H1 (cell line): ENCODE data around the gene KLK5. TPM values are rescaled to one million over a fixed set of nuclear protein-coding genes. Genes with fewer than 3 reads are reported as not detected.

Source experiments
- CTCF ChIA-PET: fragments of 300-600 bp; sonication (Branson Sonifier 250); formaldehyde crosslinking; loops from one replicate; lab custom pipeline; 2021; ENCODE audit not compliant: partially characterized antibody; lab: Charles Lee
- POLR2A ChIA-PET: fragments of 300-600 bp; sonication (Branson Sonifier 250); formaldehyde crosslinking; loops from one replicate; lab custom pipeline; 2021; ENCODE audit warnings: inconsistent platforms; ENCODE audit not compliant: partially characterized antibody; lab: Charles Lee
- DNase-seq, 2 experiments: peaks; one replicate each; pipeline versions ENCODE4 v3.0.0 to v3.0.0-alpha.2; 2010 to 2022; ENCODE audit warnings: low spot score in 2 of 2, low read depth in 1 of 2, mixed read lengths in 1 of 2
- FAIRE-seq: peaks from 2 replicates; lab custom pipeline; 2011; peaks lifted over from hg19 to GRCh38; lab: Jason Lieb, UNC
- H2AFZ ChIP-seq: 2 replicates; pipeline ENCODE4 v1.8.1; 2012; ENCODE audit warnings: low read length, inconsistent platforms
- H2AK5ac ChIP-seq: 2 replicates; pipeline ENCODE4 v1.6.1; 2013; ENCODE audit warnings: low read depth, low read length
- H2BK120ac ChIP-seq: replicated peaks from 2 replicates; pipeline ENCODE3; 2013; ENCODE audit warnings: low read depth, low read length, inconsistent platforms
- H2BK12ac ChIP-seq: 2 replicates; pipeline ENCODE4 v1.6.1; 2013; ENCODE audit warnings: low read depth, low read length
- H2BK15ac ChIP-seq: 2 replicates; pipeline ENCODE4 v1.6.1; 2013; ENCODE audit warnings: low read length
- H2BK20ac ChIP-seq: 2 replicates; pipeline ENCODE4 v1.6.1; 2013; ENCODE audit warnings: low read length
- H2BK5ac ChIP-seq: 2 replicates; pipeline ENCODE4 v1.6.1; 2013; ENCODE audit warnings: low read depth, low read length
- H3K14ac ChIP-seq: 2 replicates; pipeline ENCODE4 v1.6.1; 2013; ENCODE audit warnings: inconsistent platforms; ENCODE audit not compliant: insufficient read length
- H3K18ac ChIP-seq: 2 replicates; pipeline ENCODE4 v1.6.1; 2013; ENCODE audit warnings: low read length; ENCODE audit errors: extremely low read depth
- H3K23ac ChIP-seq: 2 replicates; pipeline ENCODE4 v1.6.1; 2013; ENCODE audit warnings: inconsistent platforms; ENCODE audit not compliant: insufficient read length
- H3K23me2 ChIP-seq: 2 replicates; pipeline ENCODE4 v1.6.1; 2013; ENCODE audit warnings: low read depth, low read length
- H3K27ac ChIP-seq: 2 replicates; pipeline ENCODE4 v1.6.1; 2011; ENCODE audit warnings: low read depth, low read length, inconsistent platforms
- H3K27me3 ChIP-seq, 4 experiments: replicated peaks in 1 of 4; 1 replicate in 1 of 4; 2 replicates in 3 of 4; pipeline versions ENCODE4 v1.6.1 to v1.8.1; 2011 to 2013; ENCODE audit warnings: low read length in 3 of 4, mild to moderate bottlenecking in 3 of 4, inconsistent platforms in 2 of 4, mixed read lengths in 2 of 4, moderate library complexity in 1 of 4; ENCODE audit not compliant: control insufficient read depth in 3 of 4, insufficient read depth in 3 of 4; ENCODE audit errors: extremely low read depth in 1 of 4
- H3K36me3 ChIP-seq, 4 experiments: 2 replicates each; pipeline versions ENCODE4 v1.6.1 to v1.8.1; 2011 to 2013; ENCODE audit warnings: mild to moderate bottlenecking in 4 of 4, low read length in 3 of 4, moderate library complexity in 2 of 4, control low read depth in 1 of 4, inconsistent platforms in 1 of 4; ENCODE audit not compliant: insufficient read depth in 4 of 4, control insufficient read depth in 2 of 4
- H3K4ac ChIP-seq: replicated peaks from 2 replicates; pipeline ENCODE3; 2013; ENCODE audit warnings: low read length, low read depth, mixed read lengths, inconsistent platforms; ENCODE audit not compliant: insufficient read length
- H3K4me1 ChIP-seq, 4 experiments: replicated peaks in 1 of 4; 1 replicate in 1 of 4; 2 replicates in 3 of 4; pipeline versions ENCODE4 v1.6.1 to v1.8.1; 2011 to 2013; ENCODE audit warnings: low read length in 3 of 4, inconsistent platforms in 2 of 4, mixed read lengths in 1 of 4; ENCODE audit not compliant: insufficient read depth in 4 of 4, control insufficient read depth in 3 of 4
- H3K4me2 ChIP-seq, 2 experiments: 2 replicates each; pipeline versions ENCODE4 v1.6.1 to v1.8.1; 2011 to 2013; ENCODE audit warnings: low read depth in 2 of 2, low read length in 2 of 2, control low read depth in 1 of 2, inconsistent platforms in 1 of 2, mild to moderate bottlenecking in 1 of 2; ENCODE audit not compliant: insufficient read depth in 1 of 2
- H3K4me3 ChIP-seq, 4 experiments: fragments of 200-600, 300-600 bp in 1 of 4; sonication (generic), shearing (Covaris generic), sonication (Bioruptor Twin) in 1 of 4; 2 replicates each; pipeline versions ENCODE4 v1.5.1 to v1.8.1; 2011 to 2016; ENCODE audit warnings: low read length in 4 of 4, low read depth in 3 of 4, control low read depth in 2 of 4, inconsistent platforms in 2 of 4, mild to moderate bottlenecking in 2 of 4, mixed read lengths in 1 of 4, moderate library complexity in 1 of 4; ENCODE audit not compliant: insufficient read depth in 2 of 4; ENCODE audit errors: extremely low read depth in 1 of 4
- H3K56ac ChIP-seq: replicated peaks from 2 replicates; pipeline ENCODE3; 2013; ENCODE audit warnings: low read depth, mild to moderate bottlenecking, mixed read lengths, low read length, inconsistent platforms; ENCODE audit not compliant: insufficient read length
- H3K79me1 ChIP-seq: 2 replicates; pipeline ENCODE4 v1.6.1; 2013; ENCODE audit warnings: low read depth, low read length, control low read depth
- H3K79me2 ChIP-seq, 2 experiments: 2 replicates each; pipeline versions ENCODE4 v1.6.1 to v1.8.1; 2012 to 2013; ENCODE audit warnings: low read length in 2 of 2, mild to moderate bottlenecking in 2 of 2, inconsistent platforms in 1 of 2; ENCODE audit not compliant: insufficient read depth in 2 of 2, control insufficient read depth in 1 of 2
- H3K9ac ChIP-seq, 4 experiments: replicated peaks in 1 of 4; 1 replicate in 1 of 4; 2 replicates in 3 of 4; pipeline versions ENCODE4 v1.6.1 to v1.8.1; 2011 to 2013; ENCODE audit warnings: low read depth in 3 of 4, low read length in 3 of 4, control low read depth in 2 of 4, mild to moderate bottlenecking in 2 of 4, moderate library complexity in 2 of 4, inconsistent platforms in 1 of 4; ENCODE audit errors: extremely low read depth in 1 of 4
- H3K9me3 ChIP-seq, 2 experiments: 2 replicates each; pipeline versions ENCODE4 v1.6.1 to v1.8.1; 2012 to 2013; ENCODE audit warnings: mild to moderate bottlenecking in 2 of 2, moderate library complexity in 2 of 2, control low read depth in 1 of 2, inconsistent platforms in 1 of 2, low read depth in 1 of 2, low read length in 1 of 2, mixed read lengths in 1 of 2; ENCODE audit not compliant: insufficient read depth in 2 of 2
- H4K20me1 ChIP-seq, 2 experiments: replicated peaks in 1 of 2; 2 replicates each; pipeline versions ENCODE3 to v1.8.1; 2011 to 2013; ENCODE audit warnings: inconsistent platforms in 2 of 2, low read length in 2 of 2, mild to moderate bottlenecking in 1 of 2; ENCODE audit not compliant: insufficient read depth in 2 of 2, control insufficient read depth in 1 of 2
- H4K5ac ChIP-seq: 2 replicates; pipeline ENCODE4 v1.6.1; 2013; ENCODE audit warnings: low read length, low read depth, mixed read lengths, inconsistent platforms; ENCODE audit not compliant: insufficient read length
- H4K8ac ChIP-seq: 2 replicates; pipeline ENCODE4 v1.8.0; 2013; ENCODE audit warnings: mild to moderate bottlenecking, moderate library complexity, low read length, inconsistent platforms; ENCODE audit not compliant: insufficient read depth; ENCODE audit errors: extremely low read depth
- H4K91ac ChIP-seq: replicated peaks from 2 replicates; pipeline ENCODE3; 2013; ENCODE audit warnings: low read length, mixed read lengths, inconsistent platforms; ENCODE audit not compliant: insufficient read length
- BRCA1 ChIP-seq: IDR thresholded peaks from 2 replicates; pipeline ENCODE4 v1.6.1; 2012; ENCODE audit warnings: low read depth, low read length, improper control_type of control experiment
- EZH2 ChIP-seq: fragments of 200-600 bp; sonication (generic); IDR thresholded peaks from 2 replicates; pipeline ENCODE4 v1.7.1; 2012; ENCODE audit warnings: low read depth, mild to moderate bottlenecking, moderate library complexity, low read length, inconsistent platforms; ENCODE audit not compliant: severe bottlenecking
- GTF2F1 ChIP-seq: IDR thresholded peaks from 2 replicates; pipeline ENCODE4 v1.6.1; 2012; ENCODE audit warnings: low read depth, low read length, improper control_type of control experiment, borderline replicate concordance
- HDAC2 ChIP-seq, 2 experiments: fragments of 300-600 bp in 1 of 2; sonication (generic) in 1 of 2; IDR thresholded peaks; 2 replicates each; pipeline ENCODE4 v1.6.1; 2011 to 2012; ENCODE audit warnings: low read depth in 2 of 2, low read length in 2 of 2, mild to moderate bottlenecking in 2 of 2, moderate library complexity in 2 of 2, borderline replicate concordance in 1 of 2, inconsistent platforms in 1 of 2
- POLR2A ChIP-seq, 2 experiments: IDR thresholded peaks; 1 replicate in 1 of 2; 2 replicates in 1 of 2; pipeline ENCODE4 v1.6.1; 2011; ENCODE audit warnings: low read depth in 2 of 2, low read length in 2 of 2, mild to moderate bottlenecking in 2 of 2; ENCODE audit errors: control extremely low read depth in 1 of 2
- SAP30 ChIP-seq: fragments of 300-600 bp; sonication (generic); IDR thresholded peaks from 2 replicates; pipeline ENCODE4 v1.7.1; 2012; ENCODE audit warnings: low read length, moderate library complexity, mild to moderate bottlenecking, inconsistent platforms; ENCODE audit not compliant: insufficient read depth, insufficient replicate concordance
- SP1 ChIP-seq: IDR thresholded peaks from 2 replicates; pipeline ENCODE4 v1.6.1; 2011; ENCODE audit warnings: low read depth, low read length
- SRF ChIP-seq: IDR thresholded peaks from 2 replicates; pipeline ENCODE4 v1.6.1; 2011; ENCODE audit warnings: mild to moderate bottlenecking, low read depth, low read length, moderate library complexity
- WGBS, 2 experiments: shearing (Covaris generic) in 1 of 2; methylation state at CpG; one replicate each; pipeline versions ENCODE4 v1.1.6 to v1.1.7; 2013 to 2015; ENCODE audit warnings: low lambda C conversion rate in 2 of 2, mixed read lengths in 2 of 2, inconsistent platforms in 1 of 2, low coverage in 1 of 2, missing lambda C conversion rate in 1 of 2; ENCODE audit not compliant: insufficient replicate concordance in 2 of 2, insufficient coverage in 1 of 2, insufficient read length in 1 of 2; ENCODE audit errors: extremely low coverage in 1 of 2, missing lambda C conversion rate in 1 of 2; 5-methylcytosine and 5-hydroxymethylcytosine counted together
- polyA plus RNA-seq, 7 experiments: library from polyadenylated mRNA; depleted of rRNA in 3 of 7; stranded (reverse) in 5 of 7; unstranded in 2 of 7; fragments of >200 nt in 5 of 7; fragments of 200-250 nt in 2 of 7; gene quantifications; 1 replicate in 5 of 7; 2 replicates in 1 of 7; 4 replicates in 1 of 7; pipeline versions ENCODE4 v1.2.1 to v1.2.3, GENCODE V29; 2011 to 2013; ENCODE audit warnings: missing spikeins in 2 of 7, mixed read lengths in 2 of 7
- total RNA-seq: library from RNA; stranded (reverse); fragmentation: NEBNext Ultra II Directional; extraction: Animal tissue kit (Norgen Biotek cat#: 25700); gene quantifications from 2 replicates; pipeline ENCODE4 v1.2.1, GENCODE V29; 2021
- TF ChIP-seq, protein P1 (sequence below), 3 experiments: IDR thresholded peaks; 1 replicate in 2 of 3; 2 replicates in 1 of 3; pipeline versions ENCODE4 v1.5.1 to v1.6.1; 2011; ENCODE audit warnings: low read length in 3 of 3, mild to moderate bottlenecking in 3 of 3, inconsistent platforms in 2 of 3, low read depth in 1 of 3, moderate library complexity in 1 of 3; ENCODE audit not compliant: insufficient read depth in 1 of 3; ENCODE audit errors: control extremely low read depth in 1 of 3

The KLK5 gene
- total and polyA plus RNA-seq, 2 of the 8 experiments (the other 6 are each of a cell fraction or from before 2014, with no cell fraction given): 0.76 to 2.0 TPM

DNA sequence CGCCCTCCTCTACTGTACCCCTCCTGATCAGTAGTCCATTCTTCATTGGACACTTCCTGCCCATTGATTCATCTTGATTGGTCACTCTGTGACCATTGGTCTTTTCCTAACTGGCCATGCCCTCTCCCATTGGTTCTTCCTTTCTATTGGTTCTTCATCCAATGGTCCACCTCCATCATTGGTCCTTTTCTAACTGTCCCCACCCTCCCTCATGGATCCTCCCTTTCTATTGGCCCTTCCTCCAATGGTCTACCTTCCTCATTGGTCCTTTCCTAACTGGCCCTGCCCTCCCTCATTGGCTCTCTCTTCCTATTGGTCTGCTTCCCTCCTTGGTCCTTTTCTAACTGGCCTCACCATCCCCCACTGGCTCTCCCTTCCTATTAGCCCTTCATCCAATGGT is 9.4 kb upstream of the KLK5 start:
- Histone ChIP-seq H3K4me1 (no peaks in the 10 kb centered on the region), H2BK5ac (no peak overlapping the region), H3K36me3 (no peaks in the 10 kb centered on the region), H4K20me1 (no peaks in the 10 kb centered on the region), H3K9me3 (no peaks in the 10 kb centered on the region; a peak in 1 of 4 replicates), H2BK12ac (no peak overlapping the region), H4K5ac (no peak overlapping the region), H3K14ac (no peak overlapping the region), H3K18ac (no peak overlapping the region), H3K27me3 (no peaks in the 10 kb centered on the region; a peak in 1 of 7 replicates), H4K8ac (no peak overlapping the region), H3K27ac (no peak overlapping the region), H3K23me2 (no peaks in the 10 kb centered on the region; the same call in 1 of the 2 replicates), H2AK5ac (0 out of 2 replicates have a peak overlapping the region, but pooled peaks have one; percentile 15), H2AFZ (no peak overlapping the region), H2BK20ac (no peak overlapping the region), H4K91ac (no peak overlapping the region), H3K4me3 (no peak overlapping the region), H3K4me2 (no peak overlapping the region), H2BK15ac (no peak overlapping the region), H2BK120ac (no peak overlapping the region), H3K56ac (no peak overlapping the region), H3K79me2 (no peaks in the 10 kb centered on the region), H3K79me1 (no peaks in the 10 kb centered on the region), H3K4ac (no peak overlapping the region), H3K9ac (no peak overlapping the region), H3K23ac (no peak overlapping the region)
- WGBS, 2 experiments: 88% methylated on average over 1 of the region's 1 CpG; no CpG with 5 or more reads in 1 of the 2 experiments
- DNase-seq (no peak), FAIRE-seq (no peak)
- POLR2A ChIA-PET: no interaction called here
- TF ChIP-seq SAP30 (no peak), POLR2A (IDR thresholded peaks at IDR 0.05; ENCODE audit: control extremely low read depth in 1 of 2, low read depth in 2 of 2, low read length in 2 of 2) (no peak), SRF (no peak), EZH2 (no peak), SP1 (0 out of 2 replicates have a peak, but pooled peaks have one; percentile 41), BRCA1 (no peak), HDAC2 (IDR thresholded peaks at IDR 0.05; ENCODE audit: borderline replicate concordance in 1 of 2, low read depth in 2 of 2, low read length in 2 of 2) (no peak), GTF2F1 (no peak)
- TF ChIP-seq, protein P1, sequence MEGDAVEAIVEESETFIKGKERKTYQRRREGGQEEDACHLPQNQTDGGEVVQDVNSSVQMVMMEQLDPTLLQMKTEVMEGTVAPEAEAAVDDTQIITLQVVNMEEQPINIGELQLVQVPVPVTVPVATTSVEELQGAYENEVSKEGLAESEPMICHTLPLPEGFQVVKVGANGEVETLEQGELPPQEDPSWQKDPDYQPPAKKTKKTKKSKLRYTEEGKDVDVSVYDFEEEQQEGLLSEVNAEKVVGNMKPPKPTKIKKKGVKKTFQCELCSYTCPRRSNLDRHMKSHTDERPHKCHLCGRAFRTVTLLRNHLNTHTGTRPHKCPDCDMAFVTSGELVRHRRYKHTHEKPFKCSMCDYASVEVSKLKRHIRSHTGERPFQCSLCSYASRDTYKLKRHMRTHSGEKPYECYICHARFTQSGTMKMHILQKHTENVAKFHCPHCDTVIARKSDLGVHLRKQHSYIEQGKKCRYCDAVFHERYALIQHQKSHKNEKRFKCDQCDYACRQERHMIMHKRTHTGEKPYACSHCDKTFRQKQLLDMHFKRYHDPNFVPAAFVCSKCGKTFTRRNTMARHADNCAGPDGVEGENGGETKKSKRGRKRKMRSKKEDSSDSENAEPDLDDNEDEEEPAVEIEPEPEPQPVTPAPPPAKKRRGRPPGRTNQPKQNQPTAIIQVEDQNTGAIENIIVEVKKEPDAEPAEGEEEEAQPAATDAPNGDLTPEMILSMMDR (IDR thresholded peaks at IDR 0.05; ENCODE audit: control extremely low read depth in 1 of 3, insufficient read depth in 1 of 3, low read depth in 1 of 3, low read length in 3 of 3): no peak
- CTCF ChIA-PET: interaction anchor here (0.5 kb wide), 1 partner anchor 12 kb away, joined by 3 read pairs; no protein-coding TSS in a partner anchor
